Measurements from ENCODE around the gene LAMA3. TPM values are rescaled to one million over a fixed set of nuclear protein-coding genes. Genes with fewer than 3 reads are reported as not detected.

The LAMA3 gene
- total and polyA plus RNA-seq, 10 of the 15 experiments (the other 5 are each of a cell fraction or from before 2014, with no cell fraction given) = 0.37 to 6.5 (median 5.4) TPM

GRCh38 chr18:24003903-24004640 is 314.8 kb downstream of the LAMA3 start (continued):
- TF ChIP-seq NRF1 (conservative IDR thresholded peaks at IDR 0.05; ENCODE audit: low read depth, low read length) = no peak

Other genes with a start within 250 kb of the LAMA3 start
- gene RIOK3, start 236.2 kb upstream of the LAMA3 start, total RNA-seq (2014; rRNA removed) = 48.2 and 49.1 TPM in 2 replicates
- gene RIOK3, start 236.2 kb upstream of the LAMA3 start, total RNA-seq (2014; rRNA removed; fragmentation: Illumina TruSeq; extraction: Trizol) = 68.8 and 72.4 TPM in 2 replicates
- 44.1 and 45.6 TPM in 2 replicates for gene RIOK3, start 236.2 kb upstream of the LAMA3 start, total RNA-seq (2021)
- 87.5 and 132 TPM in 2 replicates for gene RIOK3, start 236.2 kb upstream of the LAMA3 start, polyA plus RNA-seq (2011; rRNA removed)
- 59.5 and 68.1 TPM in 2 replicates for gene RIOK3, start 236.2 kb upstream of the LAMA3 start, polyA plus RNA-seq (2014; fragmentation: Illumina TruSeq; extraction: Trizol)
- gene RIOK3, start 236.2 kb upstream of the LAMA3 start, polyA plus RNA-seq (2014; fragmentation: Nextera tagmentation; extraction: Ambion mirVana) = 10 to 100 TPM; 18.0 to 28.1 TPM
- 36.4 and 41.5 TPM in 2 replicates for gene RIOK3, start 236.2 kb upstream of the LAMA3 start, polyA plus RNA-seq (2014; rRNA removed)
- 10 to 100 TPM; 68.9 to 70.8 TPM for gene RIOK3, start 236.2 kb upstream of the LAMA3 start, polyA plus RNA-seq (2016; fragmentation: Nextera tagmentation; extraction: Ambion mirVana)
- gene RMC1, start 185.9 kb upstream of the LAMA3 start, total RNA-seq (2014; rRNA removed) = 47.4 and 51.9 TPM in 2 replicates
- 38.3 and 40.3 TPM in 2 replicates for gene RMC1, start 185.9 kb upstream of the LAMA3 start, total RNA-seq (2014; rRNA removed; fragmentation: Illumina TruSeq; extraction: Trizol)
- gene RMC1, start 185.9 kb upstream of the LAMA3 start, total RNA-seq (2021) = 41.9 TPM in 2 replicates
- gene RMC1, start 185.9 kb upstream of the LAMA3 start, polyA plus RNA-seq (2011; rRNA removed) = 49.3 and 51.4 TPM in 2 replicates
- 42.2 and 49.6 TPM in 2 replicates for gene RMC1, start 185.9 kb upstream of the LAMA3 start, polyA plus RNA-seq (2014; fragmentation: Illumina TruSeq; extraction: Trizol)
- 10 to 100 TPM in 1 of 2 experiments, 1 to 10 TPM in 1; 8.4 to 25.7 TPM for gene RMC1, start 185.9 kb upstream of the LAMA3 start, polyA plus RNA-seq (2014; fragmentation: Nextera tagmentation; extraction: Ambion mirVana)
- gene RMC1, start 185.9 kb upstream of the LAMA3 start, polyA plus RNA-seq (2014; rRNA removed) = 41.9 and 42.9 TPM in 2 replicates
- 10 to 100 TPM; 54.2 to 57.6 TPM for gene RMC1, start 185.9 kb upstream of the LAMA3 start, polyA plus RNA-seq (2016; fragmentation: Nextera tagmentation; extraction: Ambion mirVana)
- gene NPC1, start 102.9 kb upstream of the LAMA3 start, total RNA-seq (2014; rRNA removed) = 18.9 and 24.0 TPM in 2 replicates
- 19.9 and 21.1 TPM in 2 replicates for gene NPC1, start 102.9 kb upstream of the LAMA3 start, total RNA-seq (2014; rRNA removed; fragmentation: Illumina TruSeq; extraction: Trizol)
- gene NPC1, start 102.9 kb upstream of the LAMA3 start, total RNA-seq (2021) = 22.9 and 25.5 TPM in 2 replicates
- gene NPC1, start 102.9 kb upstream of the LAMA3 start, polyA plus RNA-seq (2011; rRNA removed) = 38.3 and 45.2 TPM in 2 replicates
- 17.4 and 21.1 TPM in 2 replicates for gene NPC1, start 102.9 kb upstream of the LAMA3 start, polyA plus RNA-seq (2014; fragmentation: Illumina TruSeq; extraction: Trizol)
- 10 to 100 TPM; 10.1 to 11.0 TPM for gene NPC1, start 102.9 kb upstream of the LAMA3 start, polyA plus RNA-seq (2014; fragmentation: Nextera tagmentation; extraction: Ambion mirVana)
- 15.8 and 19.0 TPM in 2 replicates for gene NPC1, start 102.9 kb upstream of the LAMA3 start, polyA plus RNA-seq (2014; rRNA removed)
- 10 to 100 TPM; 20.6 to 24.4 TPM for gene NPC1, start 102.9 kb upstream of the LAMA3 start, polyA plus RNA-seq (2016; fragmentation: Nextera tagmentation; extraction: Ambion mirVana)
- 0.98 and 1.3 TPM in 2 replicates for gene ANKRD29, start 26.5 kb upstream of the LAMA3 start, total RNA-seq (2014; rRNA removed)
- 1.6 TPM in 2 replicates for gene ANKRD29, start 26.5 kb upstream of the LAMA3 start, total RNA-seq (2014; rRNA removed; fragmentation: Illumina TruSeq; extraction: Trizol)
- 1.4 and 1.7 TPM in 2 replicates for gene ANKRD29, start 26.5 kb upstream of the LAMA3 start, total RNA-seq (2021)
- gene ANKRD29, start 26.5 kb upstream of the LAMA3 start, polyA plus RNA-seq (2011; rRNA removed) = 9.2 and 15.1 TPM in 2 replicates
- gene ANKRD29, start 26.5 kb upstream of the LAMA3 start, polyA plus RNA-seq (2014; fragmentation: Illumina TruSeq; extraction: Trizol) = 2.4 and 3.5 TPM in 2 replicates
- gene ANKRD29, start 26.5 kb upstream of the LAMA3 start, polyA plus RNA-seq (2014; fragmentation: Nextera tagmentation; extraction: Ambion mirVana) = under 1 TPM; 0.53 to 0.62 TPM
- 1.2 and 2.5 TPM in 2 replicates for gene ANKRD29, start 26.5 kb upstream of the LAMA3 start, polyA plus RNA-seq (2014; rRNA removed)
- gene ANKRD29, start 26.5 kb upstream of the LAMA3 start, polyA plus RNA-seq (2016; fragmentation: Nextera tagmentation; extraction: Ambion mirVana) = 1 to 10 TPM; 1.6 TPM

All from GM12878 (cell line).